HG03135 (cell line): ENCODE results near the gene EFNB3.

ENCODE experiments used
- ATAC-seq: cut with Tn5 transposase; IDR thresholded peaks from one replicate; pipeline ENCODE4 v1.9.1; 2021; ENCODE audit warnings: mild to moderate bottlenecking, moderate library complexity; ENCODE audit not compliant: unreplicated experiment

EFNB3 gene

GRCh38 chr17:7697828-7698588 lies 7.0 kb upstream of the EFNB3 start:
- ATAC-seq, result no peak

DNA sequence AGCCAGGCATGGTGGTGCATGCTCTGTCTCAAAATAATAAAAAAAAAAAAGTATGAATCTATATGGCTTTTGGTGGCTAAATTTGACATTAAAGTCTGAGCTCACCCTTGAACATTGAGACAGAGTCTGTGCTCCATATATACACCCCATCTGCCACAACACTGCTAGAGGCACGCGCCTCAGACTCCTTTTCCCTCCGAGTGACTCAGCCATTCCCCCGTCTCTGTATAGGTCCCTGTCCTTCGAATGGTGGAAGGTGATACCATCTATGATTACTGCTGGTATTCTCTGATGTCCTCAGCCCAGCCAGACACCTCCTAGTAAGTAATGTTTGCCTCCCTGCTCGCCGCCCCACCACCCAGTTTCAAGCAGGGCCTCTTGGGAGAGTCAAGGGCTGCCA lies 4.5 kb upstream of the EFNB3 start:
- ATAC-seq, result no peak

- no peak for ATAC-seq
Observed at GRCh38 chr17:7701681-7702080, 3.3 kb upstream of the EFNB3 start.

- ATAC-seq, result no peak
Observed at GRCh38 chr17:7702776-7703175, 2.2 kb upstream of the EFNB3 start.

GRCh38 chr17:7703584-7704479 lies 1.2 kb upstream of the EFNB3 start:
- no peak for ATAC-seq

- no peak for ATAC-seq
Observed at GRCh38 chr17:7705269-7706255, 560 bp downstream of the EFNB3 start.

DNA sequence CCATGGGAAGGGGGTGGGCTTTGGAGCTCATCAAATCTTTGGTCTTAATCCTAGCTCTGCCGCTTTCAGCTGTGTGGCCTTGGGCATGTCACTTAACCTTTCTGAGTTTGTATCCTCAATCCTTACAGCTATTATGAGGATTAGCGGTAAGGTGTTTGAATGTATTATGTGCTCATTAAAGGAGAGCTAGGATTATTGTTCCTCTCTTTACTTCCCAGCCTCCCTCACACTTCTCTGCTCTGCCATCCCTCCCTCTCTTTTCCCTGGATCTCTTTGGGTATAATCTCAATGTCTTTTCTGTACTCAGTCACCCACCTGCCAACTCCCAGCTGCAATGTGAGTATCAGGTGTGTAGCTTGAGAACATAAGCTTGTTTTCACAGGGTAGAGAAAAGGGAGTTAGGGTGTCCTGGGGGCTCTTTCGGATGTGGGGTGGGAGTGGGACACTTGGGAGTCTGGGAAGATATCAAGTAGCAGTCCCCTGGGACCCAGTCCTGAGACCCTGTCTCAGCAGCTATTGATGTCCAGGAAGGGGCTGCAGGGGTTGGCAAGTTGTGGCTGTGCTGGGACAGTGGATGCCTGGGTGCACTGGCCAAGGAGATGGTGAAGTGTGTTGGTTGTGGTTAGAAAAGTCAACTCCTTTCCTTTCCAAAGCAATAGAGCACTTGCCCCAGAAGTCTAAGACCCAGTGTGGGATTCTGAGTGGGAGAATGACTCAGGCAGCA lies 1.8 kb downstream of the EFNB3 start:
- ATAC-seq, result no peak

DNA sequence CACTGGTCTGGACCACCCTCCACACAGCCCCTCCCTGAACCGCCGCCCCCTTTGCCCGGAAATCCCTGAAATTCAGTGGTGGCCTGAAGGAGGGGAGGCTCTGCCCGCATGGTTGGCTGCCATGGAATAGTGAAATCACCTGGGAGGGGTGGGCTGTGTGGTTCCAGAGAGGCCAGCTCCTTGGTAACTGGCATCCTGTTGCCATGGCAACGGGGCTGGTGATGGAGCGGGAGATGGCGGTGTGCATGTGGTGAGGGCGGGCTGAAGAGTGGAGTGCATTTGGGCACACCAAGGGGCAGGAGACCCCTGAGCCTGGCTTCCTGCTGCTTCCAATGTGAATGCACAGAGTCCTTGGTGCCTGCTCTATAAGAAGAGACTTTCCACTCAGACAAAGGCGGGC lies 2.4 kb downstream of the EFNB3 start:
- ATAC-seq, result no peak

DNA sequence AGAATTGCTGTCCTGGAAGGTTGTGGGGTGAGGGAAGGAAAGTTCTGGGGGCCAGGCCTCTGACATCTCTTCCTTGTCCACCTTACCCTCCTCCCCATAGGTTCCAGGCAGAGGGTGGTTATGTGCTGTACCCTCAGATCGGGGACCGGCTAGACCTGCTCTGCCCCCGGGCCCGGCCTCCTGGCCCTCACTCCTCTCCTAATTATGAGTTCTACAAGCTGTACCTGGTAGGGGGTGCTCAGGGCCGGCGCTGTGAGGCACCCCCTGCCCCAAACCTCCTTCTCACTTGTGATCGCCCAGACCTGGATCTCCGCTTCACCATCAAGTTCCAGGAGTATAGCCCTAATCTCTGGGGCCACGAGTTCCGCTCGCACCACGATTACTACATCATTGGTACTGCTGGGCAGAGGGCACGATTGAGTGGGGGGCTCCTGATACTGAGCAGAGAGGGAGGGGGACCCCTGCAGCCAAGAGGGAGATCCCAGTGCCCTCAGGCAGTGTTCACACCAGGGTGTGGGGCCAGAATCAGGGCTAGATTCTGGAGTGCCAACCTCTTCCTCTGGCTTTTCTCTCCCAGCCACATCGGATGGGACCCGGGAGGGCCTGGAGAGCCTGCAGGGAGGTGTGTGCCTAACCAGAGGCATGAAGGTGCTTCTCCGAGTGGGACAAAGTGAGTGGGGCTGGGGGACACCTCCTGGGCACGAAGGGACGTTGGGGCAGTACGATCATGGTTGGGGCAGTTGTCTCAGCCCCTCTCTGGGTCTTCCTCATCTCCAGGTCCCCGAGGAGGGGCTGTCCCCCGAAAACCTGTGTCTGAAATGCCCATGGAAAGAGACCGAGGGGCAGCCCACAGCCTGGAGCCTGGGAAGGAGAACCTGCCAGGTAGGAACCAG lies 3.1 kb downstream of the EFNB3 start:
- no peak for ATAC-seq

DNA sequence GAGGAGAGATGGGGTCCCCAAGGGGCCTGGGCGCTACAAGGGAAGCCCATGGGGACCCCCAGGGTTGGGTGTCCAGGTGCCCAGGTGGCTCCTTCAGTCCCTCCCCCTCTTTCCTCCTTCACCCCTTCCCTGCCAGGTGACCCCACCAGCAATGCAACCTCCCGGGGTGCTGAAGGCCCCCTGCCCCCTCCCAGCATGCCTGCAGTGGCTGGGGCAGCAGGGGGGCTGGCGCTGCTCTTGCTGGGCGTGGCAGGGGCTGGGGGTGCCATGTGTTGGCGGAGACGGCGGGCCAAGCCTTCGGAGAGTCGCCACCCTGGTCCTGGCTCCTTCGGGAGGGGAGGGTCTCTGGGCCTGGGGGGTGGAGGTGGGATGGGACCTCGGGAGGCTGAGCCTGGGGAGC lies 4.0 kb downstream of the EFNB3 start:
- ATAC-seq, result no peak

GRCh38 chr17:7710301-7710700 lies 5.3 kb downstream of the EFNB3 start:
- ATAC-seq, result no peak

- ATAC-seq, result no peak
Observed at GRCh38 chr17:7711051-7711755, 6.2 kb downstream of the EFNB3 start.

DNA sequence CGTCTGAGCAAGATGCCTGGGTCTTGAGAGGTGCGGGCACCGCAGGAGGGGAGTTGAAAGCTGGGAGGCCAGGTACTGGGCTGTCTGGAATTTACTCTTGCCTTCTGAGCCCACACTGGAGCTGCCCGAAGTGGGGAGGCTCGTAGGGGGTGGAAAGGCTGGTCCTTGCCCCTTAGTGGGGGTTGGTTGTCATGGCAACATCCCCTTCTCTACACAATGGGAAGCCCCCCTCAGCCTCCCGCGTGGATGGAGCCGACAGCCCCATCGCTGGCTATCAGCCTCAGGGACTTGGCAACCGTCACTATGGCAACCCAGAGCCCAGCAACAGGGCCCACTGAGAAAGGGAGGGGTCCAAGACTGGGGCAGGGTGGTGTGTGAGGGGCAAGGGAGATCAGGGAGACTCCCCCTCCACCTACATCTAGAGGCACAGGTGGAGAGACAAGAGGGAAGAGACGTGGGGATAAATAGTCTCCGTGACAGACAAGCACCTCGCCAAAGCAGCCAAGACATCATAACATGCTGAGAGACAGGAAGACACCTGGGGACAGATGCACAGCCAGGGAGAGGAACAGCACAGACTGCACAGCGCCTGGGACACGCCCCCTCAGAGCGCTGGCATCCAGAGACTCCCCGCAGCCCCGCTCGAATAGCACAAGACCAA lies 7.2 kb downstream of the EFNB3 start:
- no peak for ATAC-seq

DNA sequence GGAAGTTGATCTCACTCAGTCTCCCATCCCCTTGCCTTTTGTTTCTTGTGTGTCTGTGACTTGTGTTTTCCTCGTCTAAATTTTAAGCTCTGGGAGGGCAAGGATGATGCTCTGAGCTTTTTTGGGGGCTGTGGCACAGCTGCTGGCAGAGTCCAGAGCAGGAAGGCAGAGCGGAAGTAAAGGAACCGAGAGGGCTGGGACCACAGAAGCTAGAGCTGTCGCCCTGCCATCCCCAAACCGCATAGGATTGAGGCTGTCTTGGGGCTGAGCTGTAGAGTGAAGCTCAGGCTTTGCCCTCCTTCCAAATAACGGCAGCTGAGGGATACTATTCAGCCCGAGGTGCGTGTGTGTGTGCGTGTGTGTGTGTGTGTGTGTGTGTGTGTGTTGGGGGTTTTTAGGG lies 8.8 kb downstream of the EFNB3 start:
- ATAC-seq, result no peak

- ATAC-seq, result no peak
Observed at GRCh38 chr17:7714721-7715594, 10.0 kb downstream of the EFNB3 start.

DNA sequence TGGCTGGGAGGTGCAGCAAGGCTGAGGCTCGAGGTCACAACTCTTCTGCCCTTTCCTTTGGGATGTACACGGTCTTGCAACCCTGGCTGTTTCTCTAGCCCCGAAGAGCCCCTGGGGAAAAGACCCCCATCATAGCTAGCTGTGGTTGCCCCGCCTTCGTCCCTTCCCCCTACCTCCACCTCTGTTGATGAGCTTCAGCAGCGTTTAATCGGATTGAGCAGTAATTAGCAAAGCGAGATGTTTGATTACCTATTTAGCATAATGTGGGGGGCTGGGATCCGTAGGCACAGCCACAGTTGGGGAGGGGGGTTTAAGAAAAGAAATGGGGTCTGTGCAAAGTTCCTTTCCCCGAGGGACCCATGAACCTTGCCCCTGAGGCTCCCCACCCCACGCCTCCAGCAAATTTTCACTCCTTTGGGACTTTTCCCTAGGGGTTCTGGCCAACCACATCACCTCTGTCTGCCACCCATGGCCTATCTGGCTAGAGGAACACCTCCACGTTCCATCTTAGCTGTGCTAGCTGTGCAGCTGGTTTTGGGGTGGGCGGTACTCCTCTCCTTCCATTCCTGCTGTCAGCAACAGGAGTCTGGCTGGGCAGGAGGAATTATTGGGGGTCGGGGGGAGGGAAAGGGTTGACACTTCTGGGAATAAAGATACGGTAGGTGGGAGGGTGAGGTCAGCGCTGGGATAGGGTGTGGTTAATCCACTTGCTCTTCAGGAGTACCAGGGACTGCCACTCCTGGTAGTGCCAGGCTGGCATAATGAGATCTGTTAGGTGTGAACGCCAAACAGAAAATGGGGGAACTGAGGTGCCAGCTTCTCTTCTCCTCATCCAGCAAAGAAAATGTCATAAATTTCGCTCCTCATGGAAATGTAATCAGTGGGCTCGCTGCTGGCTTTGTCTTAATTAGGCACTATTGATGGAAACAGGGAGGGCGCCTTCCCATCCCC lies 11.2 kb downstream of the EFNB3 start:
- no peak for ATAC-seq
